K562 (cell line): ENCODE measurements around the gene ENTPD6. TPM values are rescaled to one million over a fixed set of nuclear protein-coding genes. Genes with fewer than 3 reads are reported as not detected.

ENCODE experiments used
- ATAC-seq: fragments of 200-7000 bp; cut with Tn5 transposase; 3 replicates; pipeline ENCODE4 v1.9.1; 2020; ENCODE audit warnings: moderate library complexity
- BruUV-seq: library from RNA; stranded (reverse); fragments of 400-500 nt; replicated peaks from 2 replicates; lab custom pipeline; 2021; lab: Mats Ljungman, UMichigan
- CTCF ChIA-PET: fragments of 300-600 bp; formaldehyde crosslinking; extraction: SDS; loops from one replicate; lab custom pipeline; 2021; ENCODE audit warnings: low intra/inter-chr PET ratio; lab: Yijun Ruan, JAX
- POLR2A ChIA-PET: fragments of 300-600, 350-650 bp; sonication (Branson Sonifier 250); formaldehyde crosslinking; extraction: SDS; loops from one replicate; lab custom pipeline; 2021; ENCODE audit warnings: antibody characterized with exemption, inconsistent platforms; lab: Yijun Ruan, JAX
- DNase-seq, 4 experiments: peaks; one replicate each; pipeline versions ENCODE4 v3.0.0 to v3.0.0-alpha.2; 2011 to 2018; ENCODE audit warnings: low spot score in 3 of 4, mixed read lengths in 3 of 4; ENCODE audit errors: extremely low read depth in 1 of 4
- FAIRE-seq: peaks from 2 replicates; lab custom pipeline; 2011; peaks lifted over from hg19 to GRCh38; lab: Jason Lieb, UNC
- H2AFZ ChIP-seq: 2 replicates; pipeline ENCODE4 v1.6.0; 2011; ENCODE audit warnings: low read depth, low read length, control low read depth, inconsistent platforms
- H3K27ac ChIP-seq: fragments of 200-600 bp; 3 replicates; pipeline ENCODE4 v1.8.0; 2011; ENCODE audit warnings: low read depth, mild to moderate bottlenecking, control low read depth, inconsistent platforms, low read length, moderate library complexity, mixed read lengths; ENCODE audit errors: extremely low read depth
- H3K27me3 ChIP-seq, 2 experiments: fragments of 300-600 bp in 1 of 2; 2 replicates in 1 of 2; 3 replicates in 1 of 2; pipeline versions ENCODE4 v1.6.0 to v1.8.0; 2011; ENCODE audit warnings: inconsistent platforms in 2 of 2, low read length in 2 of 2, mild to moderate bottlenecking in 1 of 2, mixed read lengths in 1 of 2, moderate library complexity in 1 of 2; ENCODE audit not compliant: control insufficient read depth in 2 of 2, insufficient read depth in 2 of 2
- H3K36me3 ChIP-seq: fragments of 300-600 bp; 3 replicates; pipeline ENCODE4 v1.8.0; 2011; ENCODE audit warnings: mild to moderate bottlenecking, low read length, inconsistent platforms; ENCODE audit not compliant: control insufficient read depth, insufficient read depth
- H3K4me1 ChIP-seq, 2 experiments: fragments of 200-600 bp in 1 of 2; replicated peaks in 1 of 2; 2 replicates in 1 of 2; 3 replicates in 1 of 2; pipeline versions ENCODE4 v1.5.1 to v1.8.0; 2011; ENCODE audit warnings: inconsistent platforms in 2 of 2, low read length in 2 of 2, mild to moderate bottlenecking in 1 of 2, mixed read lengths in 1 of 2, moderate library complexity in 1 of 2; ENCODE audit not compliant: control insufficient read depth in 2 of 2, insufficient read depth in 2 of 2
- H3K4me2 ChIP-seq: 2 replicates; pipeline ENCODE4 v1.6.1; 2011; ENCODE audit warnings: low read length, control low read depth, inconsistent platforms, mixed read lengths; ENCODE audit not compliant: insufficient read depth
- H3K4me3 ChIP-seq: fragments of 200-600 bp; sonication (generic), shearing (Covaris generic); 2 replicates; pipeline ENCODE4 v1.5.1; 2016; ENCODE audit warnings: control low read depth, inconsistent platforms
- H3K79me2 ChIP-seq: fragments of 200-600 bp; 3 replicates; pipeline ENCODE4 v1.8.0; 2011; ENCODE audit warnings: low read length, inconsistent platforms; ENCODE audit not compliant: control insufficient read depth, insufficient read depth
- H3K9ac ChIP-seq, 2 experiments: 2 replicates each; pipeline versions ENCODE4 v1.6.0 to v1.6.1; 2011; ENCODE audit warnings: low read depth in 2 of 2, low read length in 2 of 2, control low read depth in 1 of 2, inconsistent platforms in 1 of 2, mild to moderate bottlenecking in 1 of 2, mixed read lengths in 1 of 2; ENCODE audit not compliant: insufficient read depth in 1 of 2
- H3K9me1 ChIP-seq: one replicate; pipeline ENCODE4 v1.6.0; 2011; ENCODE audit warnings: inconsistent platforms, mild to moderate bottlenecking, low read length, moderate library complexity; ENCODE audit not compliant: control insufficient read depth, insufficient read depth
- H3K9me3 ChIP-seq: replicated peaks from 2 replicates; pipeline ENCODE4 v1.5.1; 2011; ENCODE audit warnings: low read depth, low read length, inconsistent platforms; ENCODE audit not compliant: control insufficient read depth, insufficient read depth
- H4K20me1 ChIP-seq: replicated peaks from 2 replicates; pipeline ENCODE4 v1.6.1; 2011; ENCODE audit warnings: low read length, inconsistent platforms, mixed read lengths; ENCODE audit not compliant: control insufficient read depth, insufficient read depth
- CBFB ChIP-seq: sonication (generic); formaldehyde crosslinking; IDR thresholded peaks from 2 replicates; pipeline ENCODE4 v1.4.0; 2020; ENCODE audit warnings: mild to moderate bottlenecking, missing genetic modification reagents
- KDM4B ChIP-seq, 2 experiments: fragments of 450-650 bp in 1 of 2; sonication (generic) in 1 of 2; IDR thresholded peaks; 2 replicates each; pipeline ENCODE4 v1.6.1; 2016 to 2017; ENCODE audit warnings: borderline replicate concordance in 2 of 2, antibody characterized with exemption in 1 of 2, low read depth in 1 of 2, mild to moderate bottlenecking in 1 of 2
- NEUROD1 ChIP-seq: fragments of 150-350 bp; IDR thresholded peaks from 2 replicates; pipeline ENCODE4 v1.6.1; 2014; ENCODE audit warnings: borderline replicate concordance, low read length, low read depth; ENCODE audit not compliant: partially characterized antibody
- SMARCA4 ChIP-seq: fragments of 450-650 bp; IDR thresholded peaks from 2 replicates; pipeline ENCODE4 v1.6.1; 2016
- ZNF232 ChIP-seq: sonication (generic); formaldehyde crosslinking; IDR thresholded peaks from 2 replicates; pipeline ENCODE4 v1.8.0; 2022; ENCODE audit warnings: mild to moderate bottlenecking, missing genetic modification reagents
- ZNF609 ChIP-seq: sonication (generic); formaldehyde crosslinking; IDR thresholded peaks from 2 replicates; pipeline ENCODE4 v1.8.1; 2023; ENCODE audit warnings: missing genetic modification reagents, mild to moderate bottlenecking, borderline replicate concordance
- WGBS: fragments of 100-300 bp; shearing (Covaris generic); methylation state at CpG from one replicate; pipeline ENCODE4 v1.1.6; 2016; ENCODE audit warnings: low coverage, mixed read lengths; ENCODE audit not compliant: insufficient coverage; ENCODE audit errors: missing lambda C conversion rate; 5-methylcytosine and 5-hydroxymethylcytosine counted together
- in situ Hi-C: fragments of 300-500 bp; cut with MboI; formaldehyde crosslinking; loops from 4 replicates; pipeline ENCODE4 v1.15.0; 2018; ENCODE audit warnings: inconsistent platforms, mixed read lengths
- intact Hi-C: fragments of 100-400 bp; cut with micrococcal nuclease; formaldehyde crosslinking; loops from 2 replicates; pipeline ENCODE4 v1.14.2; 2022
- polyA plus RNA-seq, 8 experiments: library from polyadenylated mRNA; depleted of rRNA in 4 of 8; stranded (reverse) in 5 of 8; unstranded in 3 of 8; fragments of >200 nt; fragmentation: Nextera tagmentation in 2 of 8; fragmentation: Illumina TruSeq in 1 of 8; extraction: Ambion mirVana in 2 of 8; extraction: Trizol in 1 of 8; gene quantifications; 2 replicates each; pipeline versions ENCODE4 v1.2.1 to v1.2.3, GENCODE V29; 2011 to 2014; ENCODE audit warnings: inconsistent platforms in 1 of 8, missing spikeins in 1 of 8
- total RNA-seq, 7 experiments: library from RNA; depleted of rRNA in 6 of 7; stranded (reverse); fragments of >200 nt in 6 of 7; fragmentation: Illumina TruSeq in 2 of 7; extraction: Trizol in 2 of 7; gene quantifications; 2 replicates each; pipeline versions ENCODE4 v1.2.1 to v1.2.3, GENCODE V29; 2011 to 2021; ENCODE audit warnings: low replicate concordance in 1 of 7
- TF ChIP-seq, protein P1 (sequence below): fragments of 250-450 bp; sonication (Bioruptor Pico); IDR thresholded peaks from 2 replicates; pipeline ENCODE4 v1.5.0; 2020; ENCODE audit warnings: mild to moderate bottlenecking, borderline replicate concordance

ENTPD6 gene
- total and polyA plus RNA-seq, 9 of the 15 experiments (the other 6 are each of a cell fraction or from before 2014, with no cell fraction given): 0.82 to 36.8 (median 22.4) TPM

GRCh38 chr20:25256226-25256859, 60.8 kb downstream of the ENTPD6 start:
- POLR2A ChIA-PET: interaction anchor here (0.8 kb wide), 1 partner anchor 8 kb away, joined by 3 read pairs; the partner anchor contains the start of gene PYGB
- Histone ChIP-seq H3K27me3 (no peaks in the 10 kb centered on the region), H3K4me3 (no peak overlapping the region), H4K20me1 (no peaks in the 10 kb centered on the region), H3K27ac (no peak overlapping the region), H3K9me1 (no peaks in the 10 kb centered on the region), H2AFZ (no peak overlapping the region), H3K36me3 (peaks cover 10% of the 10 kb centered on the region; the same call in 1 of the 3 replicates), H3K4me2 (no peak overlapping the region), H3K4me1 (peaks cover 2 to 6% of the 10 kb centered on the region in 2 experiments; a peak in 4 of 5 replicates)
- WGBS: 92% methylated on average over 5 of the region's 5 CpGs
- DNase-seq (no peak), ATAC-seq (no peak)
- intact Hi-C loops (no loop called here), in situ Hi-C loops (no loop called here)
- BruUV-seq: no TSS peak
- TF ChIP-seq SMARCA4 (no peak), CBFB (no peak), NEUROD1 (no peak), ZNF232 (CRISPR knock-in tag) (no peak), ZNF609 (CRISPR knock-in tag) (no peak), KDM4B (IDR thresholded peaks at IDR 0.05; ENCODE audit: borderline replicate concordance in 2 of 2, low read depth in 1 of 2) (no peak)
- TF ChIP-seq, protein P1, sequence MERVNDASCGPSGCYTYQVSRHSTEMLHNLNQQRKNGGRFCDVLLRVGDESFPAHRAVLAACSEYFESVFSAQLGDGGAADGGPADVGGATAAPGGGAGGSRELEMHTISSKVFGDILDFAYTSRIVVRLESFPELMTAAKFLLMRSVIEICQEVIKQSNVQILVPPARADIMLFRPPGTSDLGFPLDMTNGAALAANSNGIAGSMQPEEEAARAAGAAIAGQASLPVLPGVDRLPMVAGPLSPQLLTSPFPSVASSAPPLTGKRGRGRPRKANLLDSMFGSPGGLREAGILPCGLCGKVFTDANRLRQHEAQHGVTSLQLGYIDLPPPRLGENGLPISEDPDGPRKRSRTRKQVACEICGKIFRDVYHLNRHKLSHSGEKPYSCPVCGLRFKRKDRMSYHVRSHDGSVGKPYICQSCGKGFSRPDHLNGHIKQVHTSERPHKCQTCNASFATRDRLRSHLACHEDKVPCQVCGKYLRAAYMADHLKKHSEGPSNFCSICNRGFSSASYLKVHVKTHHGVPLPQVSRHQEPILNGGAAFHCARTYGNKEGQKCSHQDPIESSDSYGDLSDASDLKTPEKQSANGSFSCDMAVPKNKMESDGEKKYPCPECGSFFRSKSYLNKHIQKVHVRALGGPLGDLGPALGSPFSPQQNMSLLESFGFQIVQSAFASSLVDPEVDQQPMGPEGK (CRISPR knock-in tag): no peak
- TF ChIP-seq, all 486 proteins: peak for 0
- no peak for FAIRE-seq
- no peaks in the 10 kb centered on the region for H3K9me3 ChIP-seq
- H3K9ac ChIP-seq: no peak overlapping the region
- CTCF ChIA-PET: no interaction called here
- H3K79me2 ChIP-seq: peaks cover 1% of the 10 kb centered on the region; the same call in 1 of the 3 replicates
